Measurements from ENCODE around the gene APOM.

APOM gene

DNA sequence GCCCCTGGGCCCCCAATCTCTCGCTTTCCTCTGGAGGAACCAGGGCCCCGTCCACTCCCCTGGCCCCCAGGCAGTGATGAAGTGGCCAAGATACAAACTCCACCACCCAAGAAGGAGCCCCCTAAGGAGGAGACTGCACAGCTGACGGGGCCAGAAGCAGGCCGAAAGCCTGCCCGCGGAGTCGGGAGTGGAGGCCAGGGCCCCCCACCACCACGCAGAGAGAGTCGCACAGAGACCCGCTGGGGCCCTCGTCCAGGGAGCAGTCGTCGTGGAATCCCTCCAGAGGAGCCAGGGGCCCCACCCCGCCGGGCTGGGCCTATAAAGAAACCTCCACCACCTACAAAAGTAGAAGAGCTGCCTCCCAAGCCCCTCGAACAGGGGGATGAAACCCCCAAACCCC, 24.5 kb upstream of the APOM start:
- no peak for DNase-seq (ENCODE audit: low read depth, low spot score)

- DNase-seq (ENCODE audit: low read depth, low spot score) = no peak
Observed at GRCh38 chr6:31631681-31632278, 23.9 kb upstream of the APOM start.

- DNase-seq (ENCODE audit: low read depth, low spot score) = no peak
Observed at GRCh38 chr6:31632279-31632946, 23.3 kb upstream of the APOM start.

DNA sequence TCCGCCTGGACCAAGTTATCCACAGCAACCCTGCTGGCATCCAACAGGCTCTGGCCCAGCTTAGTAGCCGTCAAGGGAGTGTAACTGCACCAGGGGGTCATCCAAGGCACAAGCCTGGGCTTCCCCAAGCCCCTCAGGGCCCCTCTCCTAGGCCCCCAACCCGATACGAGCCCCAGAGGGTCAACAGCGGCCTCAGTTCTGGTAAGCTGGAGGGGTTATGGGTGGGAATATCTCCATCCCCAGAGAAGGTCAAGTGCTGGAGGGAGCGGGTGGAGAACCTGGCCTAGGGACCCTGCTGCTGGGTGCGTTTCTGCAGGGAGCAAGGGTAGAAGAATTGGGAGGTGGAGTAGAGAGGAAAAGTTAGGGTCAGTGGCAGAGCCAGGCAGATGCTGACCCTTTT, 22.2 kb upstream of the APOM start:
- DNase-seq (ENCODE audit: low read depth, low spot score) = no peak

DNA sequence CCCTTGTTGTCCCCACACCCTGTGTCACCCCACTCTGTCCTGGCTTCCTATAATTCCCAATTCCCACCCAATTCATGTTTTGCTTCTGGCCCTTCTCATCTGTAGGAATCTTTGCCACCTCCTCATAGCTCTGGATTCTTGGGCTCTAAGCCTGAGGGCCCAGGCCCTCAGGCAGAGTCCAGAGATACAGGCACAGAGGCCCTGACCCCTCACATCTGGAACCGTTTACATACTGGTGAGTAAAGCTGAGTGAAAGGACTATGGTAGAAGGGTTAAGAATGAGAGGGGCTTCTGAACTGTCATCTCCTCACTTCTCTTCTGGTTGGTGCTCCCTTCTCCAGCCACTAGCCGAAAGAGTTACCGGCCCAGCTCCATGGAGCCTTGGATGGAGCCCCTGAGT, 21.6 kb upstream of the APOM start:
- no peak for DNase-seq (ENCODE audit: low read depth, low spot score)

GRCh38 chr6:31634969-31635575, 20.6 kb upstream of the APOM start:
- DNase-seq (ENCODE audit: low read depth, low spot score) = no peak

- DNase-seq (ENCODE audit: low read depth, low spot score) = no peak
Observed at GRCh38 chr6:31636698-31637596, 18.7 kb upstream of the APOM start.

DNA sequence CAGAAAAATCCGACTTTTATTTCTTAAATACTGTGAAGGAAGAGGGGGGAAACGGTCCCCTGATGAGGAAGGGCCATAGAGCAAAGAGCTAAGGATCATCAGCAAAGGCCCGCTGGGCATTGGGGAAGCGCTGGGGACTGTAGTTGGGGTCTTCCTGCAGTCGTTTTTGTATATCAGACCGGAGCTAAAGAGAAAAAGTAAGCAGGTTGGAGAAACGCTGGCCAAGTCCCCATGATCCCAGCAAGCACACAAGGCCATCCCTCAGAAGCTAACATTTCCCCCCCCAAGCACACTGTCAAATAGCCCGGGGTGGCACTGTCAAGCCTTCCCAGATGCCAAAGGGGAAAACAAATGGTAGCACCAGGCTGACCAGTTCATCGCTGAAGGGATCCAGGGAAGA, 16.7 kb upstream of the APOM start:
- no peak for DNase-seq (ENCODE audit: low read depth, low spot score)

GRCh38 chr6:31639449-31639861, 16.2 kb upstream of the APOM start:
- no peak for DNase-seq (ENCODE audit: low read depth, low spot score)

DNA sequence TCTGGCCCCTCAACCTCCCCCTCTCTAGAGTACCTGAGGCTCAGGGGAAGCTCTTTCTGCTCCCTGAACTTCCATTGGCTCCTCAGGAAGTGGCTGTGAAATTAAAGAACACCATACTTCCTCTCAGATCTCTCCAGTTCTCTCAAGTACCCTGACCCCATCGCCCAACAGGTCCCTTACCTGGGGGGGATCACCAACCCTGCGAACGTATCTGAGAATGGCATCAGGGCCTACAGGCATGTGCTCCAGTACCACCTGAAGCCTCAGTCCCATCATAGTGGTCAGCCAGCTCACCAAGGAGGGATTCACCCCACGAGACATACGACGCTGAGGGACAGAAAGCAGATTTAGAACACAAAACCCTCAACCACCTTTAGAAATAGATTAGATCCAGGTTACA, 15.1 kb upstream of the APOM start:
- no peak for DNase-seq (ENCODE audit: low read depth, low spot score)

- no peak for DNase-seq (ENCODE audit: low read depth, low spot score)
Observed at GRCh38 chr6:31641370-31641769, 14.3 kb upstream of the APOM start.

GRCh38 chr6:31642798-31643570, 12.7 kb upstream of the APOM start:
- no peak for DNase-seq (ENCODE audit: low read depth, low spot score)

DNA sequence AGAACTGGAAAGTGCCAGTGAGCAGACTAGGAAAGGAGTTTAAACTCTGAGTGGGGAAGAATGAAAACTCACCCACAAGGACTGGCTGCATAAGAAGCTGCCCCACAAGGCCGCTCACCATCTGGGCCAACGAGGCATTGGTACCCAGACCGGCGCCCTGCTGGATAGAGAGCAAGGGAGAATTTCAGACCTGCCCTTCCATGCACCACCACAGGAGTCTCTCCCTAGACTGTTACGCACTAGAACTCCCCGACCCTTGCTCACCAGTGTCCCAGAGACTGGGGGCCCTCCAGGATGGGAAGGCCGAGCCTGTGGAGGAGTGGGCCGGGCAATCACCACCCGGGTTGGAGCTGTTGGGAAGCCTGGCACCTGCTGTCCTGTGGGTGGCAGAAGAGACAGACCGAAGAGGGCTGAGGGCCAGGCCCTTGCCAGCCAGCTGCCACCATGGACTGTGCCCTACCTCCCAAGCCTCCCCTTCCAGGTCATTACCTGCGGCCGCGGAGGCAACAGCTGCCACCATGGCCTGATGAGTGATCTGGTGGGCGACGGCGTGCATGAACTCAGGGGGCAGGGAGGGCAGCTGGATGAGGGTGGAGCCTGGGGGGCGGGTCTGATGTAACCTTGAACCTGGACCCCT, 11.8 kb upstream of the APOM start:
- no peak for DNase-seq (ENCODE audit: low read depth, low spot score)

DNA sequence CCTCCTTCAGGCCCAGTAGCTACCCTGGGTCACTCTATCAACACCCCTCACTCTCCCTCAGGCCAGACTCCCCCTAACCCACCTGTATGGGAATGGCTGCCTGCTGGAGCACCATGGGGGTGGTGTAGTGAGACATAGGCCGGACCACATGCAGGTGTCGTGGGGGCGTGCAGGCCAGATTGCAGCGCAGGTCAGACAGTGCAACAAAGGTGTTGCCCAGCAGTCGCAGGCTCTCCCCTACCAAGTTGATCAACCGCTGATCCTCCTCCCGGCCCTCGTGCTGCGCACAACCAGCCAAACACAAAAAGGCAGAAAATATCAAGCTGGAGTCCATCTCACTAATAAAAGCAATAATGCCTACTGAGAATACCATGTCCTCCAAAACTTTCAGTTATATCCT, 10.4 kb upstream of the APOM start:
- no peak for DNase-seq (ENCODE audit: low read depth, low spot score)

GRCh38 chr6:31651602-31652191, 4.0 kb upstream of the APOM start:
- DNase-seq (ENCODE audit: low read depth, low spot score) = no peak

DNA sequence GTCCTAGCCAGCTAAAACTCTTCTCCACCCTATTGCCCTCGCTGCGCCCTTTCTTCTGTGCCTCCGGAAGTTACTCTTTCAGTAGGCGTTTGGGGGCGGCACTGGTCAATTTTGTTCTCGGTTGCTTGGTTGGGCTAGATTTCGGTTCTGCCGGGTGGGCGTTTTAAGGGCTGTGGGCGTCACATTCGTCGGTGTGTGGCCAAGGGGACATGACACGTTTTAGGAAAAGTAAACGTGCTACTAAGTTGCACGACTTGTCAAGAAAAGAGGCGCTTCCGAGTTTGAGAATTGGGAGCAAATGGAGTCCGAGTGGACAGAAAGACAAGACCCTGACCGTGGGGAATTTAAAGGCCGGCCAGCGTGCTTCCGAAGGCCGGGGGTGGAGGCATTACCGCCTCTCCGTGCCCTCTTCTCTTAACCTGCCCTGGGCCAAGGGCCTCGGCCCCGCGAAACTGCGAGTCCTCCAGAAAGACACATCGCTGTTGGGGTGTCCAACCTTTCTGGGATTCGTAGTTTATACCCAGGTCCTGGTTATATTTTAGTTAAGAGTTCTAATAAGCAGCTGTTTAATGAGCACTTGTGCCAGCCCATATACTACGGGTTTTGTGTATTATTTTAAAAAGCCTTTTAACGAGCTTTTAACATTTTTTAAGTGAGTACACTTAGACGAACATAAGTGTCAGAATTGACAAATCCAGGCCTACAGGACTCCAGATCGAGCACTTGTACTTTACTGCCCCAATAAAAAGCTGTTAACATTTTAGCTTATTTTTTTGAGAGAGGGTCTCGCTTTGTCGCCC, 2.6 kb upstream of the APOM start:
- DNase-seq (ENCODE audit: low read depth, low spot score) = peak; percentile 67

DNA sequence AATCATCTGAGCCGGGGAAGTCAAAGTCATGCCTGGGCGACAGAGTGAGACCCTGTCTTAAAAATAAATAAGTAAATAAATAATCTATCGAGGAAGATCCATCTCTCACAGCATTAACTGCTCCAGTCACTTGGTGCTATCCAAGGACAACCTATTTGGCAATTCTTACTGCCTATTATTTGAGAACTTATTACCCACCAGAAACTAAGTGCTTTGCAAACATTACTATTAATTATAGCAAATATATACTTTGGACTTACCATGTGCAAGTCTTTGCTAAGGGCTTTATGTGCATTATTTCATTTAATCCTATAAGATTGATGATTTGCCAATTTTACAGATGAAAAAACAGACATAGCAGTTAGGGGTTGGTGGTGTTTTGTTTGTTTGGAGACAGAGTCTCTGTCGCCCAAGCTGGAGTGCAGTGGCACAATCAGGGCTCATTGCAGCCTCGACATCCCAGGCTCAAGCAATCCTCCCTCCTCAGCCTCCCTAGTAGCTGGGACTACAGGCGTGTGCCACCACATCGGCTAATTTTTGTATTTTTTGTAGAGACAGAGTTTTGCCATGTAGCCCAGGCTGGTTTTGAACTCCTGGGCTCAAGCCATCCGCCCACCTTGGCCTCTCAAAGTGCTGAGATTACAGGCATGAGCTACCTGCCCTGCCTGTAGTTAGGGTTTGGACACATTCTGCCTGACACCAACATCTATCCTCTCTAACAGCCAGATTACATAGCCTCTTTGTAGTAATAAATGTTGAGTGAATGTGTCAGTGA, 933 bp upstream of the APOM start:
- no peak for DNase-seq (ENCODE audit: low read depth, low spot score)

DNA sequence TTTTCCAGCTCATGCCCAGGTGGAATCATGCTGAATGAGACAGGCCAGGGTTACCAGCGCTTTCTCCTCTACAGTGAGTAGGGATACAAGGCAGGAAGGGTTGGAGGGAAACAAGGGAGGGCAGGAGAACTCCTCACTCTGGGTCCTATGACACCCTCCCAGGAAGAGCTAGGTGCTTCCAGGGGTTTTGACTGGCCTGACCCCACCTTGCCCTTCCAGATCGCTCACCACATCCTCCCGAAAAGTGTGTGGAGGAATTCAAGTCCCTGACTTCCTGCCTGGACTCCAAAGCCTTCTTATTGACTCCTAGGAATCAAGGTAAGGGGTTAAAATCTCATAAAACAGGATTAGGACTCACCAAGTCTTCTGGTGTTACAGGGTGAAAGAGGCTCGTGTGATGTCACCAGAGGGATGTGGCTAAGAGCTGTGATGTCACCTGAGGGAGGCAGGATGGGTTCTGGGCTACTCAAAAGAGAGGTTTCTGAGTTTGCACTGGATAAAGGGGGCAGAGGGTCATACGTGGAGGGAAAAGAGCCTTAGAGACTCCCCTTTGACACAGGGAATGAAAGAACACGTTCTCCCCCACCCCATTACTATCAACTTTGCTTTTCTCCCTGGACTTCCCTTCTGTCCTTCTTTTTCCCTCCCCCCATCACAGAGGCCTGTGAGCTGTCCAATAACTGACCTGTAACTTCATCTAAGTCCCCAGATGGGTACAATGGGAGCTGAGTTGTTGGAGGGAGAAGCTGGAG, 1.9 kb downstream of the APOM start:
- no peak for DNase-seq (ENCODE audit: low read depth, low spot score)

Data from activated naive CD8-positive, alpha-beta T cell treated with anti-CD3 and anti-CD28 coated beads, Interleukin-2, amount 50 U/mL, for 16 hours (primary cell).